GM19328 (cell line): Measurements from ENCODE around the gene HDDC2.
"Not testable (repeated sequence)": the region's sequence is repeated elsewhere in the genome, so short reads cannot be mapped to it uniquely, and the experiment has no call there.

Experiments used
- ATAC-seq: cut with Tn5 transposase; IDR thresholded peaks from one replicate; pipeline ENCODE4 v1.9.1; 2021; ENCODE audit warnings: mild to moderate bottlenecking, moderate library complexity; ENCODE audit not compliant: unreplicated experiment

Gene HDDC2

DNA sequence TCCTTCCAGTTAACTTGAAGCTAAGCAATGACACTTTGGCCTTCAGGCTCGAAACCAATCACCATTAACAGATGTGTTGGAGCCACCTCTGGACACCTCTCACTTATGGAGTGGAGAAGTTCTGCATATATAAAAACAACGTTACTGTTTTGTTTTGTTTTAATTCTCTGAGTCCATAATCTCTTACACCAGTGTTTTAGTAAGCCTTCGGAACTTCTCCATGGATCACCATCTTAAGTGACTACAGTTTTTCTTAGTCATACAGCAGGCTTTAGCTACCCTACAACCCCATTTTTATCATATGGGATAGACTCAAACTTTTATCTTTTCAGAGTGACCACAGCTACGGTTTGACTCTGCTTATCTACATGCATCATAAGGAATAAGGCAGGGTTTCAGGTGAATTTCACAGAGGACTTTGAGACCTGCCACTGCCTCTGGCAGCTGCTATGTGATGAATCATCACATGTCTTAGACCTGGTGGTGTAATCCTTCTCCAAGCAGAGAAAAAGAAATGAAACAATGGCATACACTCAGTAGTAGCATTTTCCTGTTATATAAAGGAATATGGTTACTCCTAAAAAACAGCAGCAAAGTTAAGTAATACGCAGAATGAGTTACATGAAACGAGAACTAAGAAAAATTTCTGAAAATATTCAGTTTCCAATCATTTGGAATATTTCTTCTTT, 5.5 kb upstream of the HDDC2 start:
- no peak for ATAC-seq

DNA sequence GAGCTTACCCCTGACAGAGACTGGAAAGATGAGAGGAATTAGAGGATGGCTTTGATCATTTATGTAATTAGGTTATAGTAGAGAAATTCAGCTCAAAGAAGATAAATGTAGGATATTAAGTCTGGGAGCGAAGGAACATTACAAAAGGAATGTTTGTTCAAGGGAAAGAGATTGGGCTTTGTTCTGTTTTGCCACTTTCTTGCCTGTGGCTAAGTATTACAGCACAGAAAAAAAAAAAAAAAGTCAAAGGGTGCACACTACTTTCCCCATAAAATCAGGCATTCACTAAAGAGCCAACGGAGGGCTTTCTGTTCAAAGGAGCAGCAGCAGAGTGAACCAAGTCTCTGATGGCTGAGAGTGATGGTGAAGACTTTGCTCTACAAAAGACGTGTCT, 5.0 kb upstream of the HDDC2 start:
- ATAC-seq: no peak

DNA sequence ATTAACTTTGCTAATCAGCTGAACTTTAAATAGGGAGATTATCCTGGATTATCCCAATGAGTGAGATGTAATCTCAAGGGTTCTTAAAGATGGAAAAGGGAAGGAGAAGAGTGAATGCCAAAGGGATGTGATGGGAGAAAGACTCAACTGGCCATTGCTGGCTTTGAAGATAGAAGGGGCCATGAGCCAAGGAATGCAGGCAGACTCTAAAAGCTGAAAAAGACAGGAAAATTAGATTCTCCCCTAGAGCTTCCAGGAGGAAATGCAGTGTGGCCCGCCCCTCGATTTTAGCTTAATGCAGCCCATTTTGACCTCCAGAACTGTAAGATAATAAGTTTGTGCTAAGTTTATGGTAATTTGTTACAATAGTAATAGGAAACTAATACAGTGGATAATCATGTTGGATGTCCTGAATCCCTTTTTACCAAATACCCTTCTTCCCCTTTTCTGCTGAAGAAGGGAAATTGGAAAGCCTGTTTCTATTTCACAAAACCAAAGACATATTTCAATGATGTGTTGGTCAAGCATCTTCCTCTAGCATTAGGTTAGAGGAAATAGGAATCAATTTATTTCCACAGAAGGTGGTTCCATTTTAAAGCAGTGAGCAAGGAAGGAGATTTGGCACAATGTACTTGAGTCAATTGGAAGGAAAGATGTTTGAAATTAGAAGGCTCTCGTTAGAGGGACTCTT, 3.3 kb upstream of the HDDC2 start:
- ATAC-seq: no peak

DNA sequence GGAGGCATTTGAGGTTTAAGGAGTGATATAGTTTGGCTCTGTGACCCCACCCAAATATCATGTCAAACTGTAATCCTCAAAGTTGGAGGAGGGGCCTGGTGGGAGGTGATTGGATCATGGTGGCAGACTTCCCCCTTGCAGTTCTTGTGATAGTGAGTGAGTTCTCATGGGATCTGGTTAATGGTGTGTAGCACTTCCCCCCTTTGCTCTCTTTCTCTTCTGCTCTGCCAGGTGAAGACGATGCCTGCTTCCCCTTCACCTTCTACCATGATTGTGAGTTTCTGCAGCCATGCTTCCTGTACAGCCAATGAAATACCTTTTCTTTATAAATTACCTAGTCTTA, 1.7 kb upstream of the HDDC2 start:
- no peak for ATAC-seq

DNA sequence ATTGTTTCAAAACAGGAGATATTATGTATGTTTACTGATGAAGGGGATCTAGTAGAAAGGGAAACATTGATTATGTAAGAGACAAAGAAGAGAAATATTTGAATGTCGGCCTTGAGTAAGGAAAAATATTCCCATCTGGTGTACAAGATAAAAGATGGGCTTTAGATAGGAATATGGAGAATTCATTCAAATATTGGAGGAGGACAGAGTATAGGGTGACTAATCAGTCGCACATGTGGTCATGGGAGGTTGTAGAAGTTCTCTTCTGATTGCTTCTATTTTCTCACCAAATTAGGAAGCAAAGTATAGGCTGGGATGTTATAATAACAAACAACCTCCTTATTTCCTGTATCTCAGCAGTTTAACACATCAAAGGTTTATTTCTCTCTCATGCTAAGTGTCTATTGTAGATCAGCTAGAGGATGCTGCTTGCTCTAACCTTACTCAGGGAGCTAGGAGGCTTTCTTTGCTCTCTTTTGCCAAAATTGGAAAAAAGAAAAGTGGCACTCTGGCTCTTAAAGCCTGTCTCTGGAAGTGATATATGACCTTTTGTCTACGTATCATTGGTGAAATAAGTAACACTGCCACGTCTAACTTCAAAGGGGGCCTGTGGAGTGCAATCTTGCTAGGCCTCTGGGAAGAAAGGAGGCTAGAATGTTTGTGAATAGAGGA, 1.2 kb upstream of the HDDC2 start:
- ATAC-seq: no peak

DNA sequence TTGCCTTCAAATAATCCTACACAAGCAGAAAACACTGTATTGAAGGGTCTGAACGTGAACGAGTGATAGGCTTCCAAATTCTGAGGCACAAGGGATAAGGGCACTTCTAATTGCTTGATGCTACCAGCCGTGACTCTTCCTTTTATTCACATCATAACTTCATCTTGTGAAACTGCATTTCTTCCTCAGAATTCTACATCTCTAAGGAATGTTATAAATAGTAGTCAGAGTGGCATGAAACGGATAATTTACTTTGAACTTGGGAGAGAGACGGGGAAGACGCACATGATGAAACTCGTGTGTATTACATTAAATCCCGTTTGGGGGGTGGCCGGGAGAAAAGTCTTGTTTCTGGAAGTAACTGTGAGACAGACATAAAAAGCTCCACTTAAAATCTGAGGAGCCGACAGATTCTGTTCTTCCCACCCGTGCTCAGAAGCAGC, 754 bp downstream of the HDDC2 start:
- ATAC-seq: no peak

DNA sequence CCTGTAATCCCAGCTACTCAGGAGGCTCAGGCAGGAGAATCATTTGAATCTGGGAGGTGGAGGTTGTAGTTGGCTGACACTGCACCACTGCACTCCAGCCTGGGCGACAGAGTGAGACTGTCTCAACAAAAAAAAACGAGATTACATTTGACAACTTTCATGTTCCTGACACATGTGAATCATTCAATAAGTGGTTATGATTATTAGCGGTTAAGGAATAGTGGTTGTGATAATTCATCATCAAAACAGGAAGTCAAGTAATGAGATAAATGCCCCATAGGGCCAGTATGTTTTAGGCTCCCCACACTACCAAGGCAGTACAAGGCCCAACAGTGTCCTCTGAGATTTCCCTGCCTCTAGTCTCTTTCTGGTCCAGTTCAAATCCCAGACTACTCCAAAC, 2.5 kb downstream of the HDDC2 start:
- no peak for ATAC-seq

DNA sequence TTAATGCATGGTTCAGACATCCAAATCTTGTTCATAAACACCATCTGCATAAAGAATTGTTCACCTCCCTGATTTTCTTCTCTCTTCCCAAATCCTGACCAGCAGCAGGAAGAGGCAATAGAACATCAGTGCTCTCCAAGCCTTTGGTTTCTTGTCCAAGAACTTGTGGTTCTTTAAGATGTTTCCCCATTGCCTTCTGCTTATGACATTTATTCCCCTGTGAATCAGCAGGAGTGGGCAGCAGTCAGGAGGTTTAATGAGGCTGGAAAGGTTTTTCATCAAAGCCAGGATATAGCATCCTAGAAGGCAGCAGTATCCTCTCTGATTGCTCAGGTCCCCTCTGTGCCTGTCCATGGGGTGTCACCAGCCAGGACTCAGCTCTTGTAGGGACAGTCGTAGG, 5.3 kb downstream of the HDDC2 start:
- ATAC-seq: no peak

DNA sequence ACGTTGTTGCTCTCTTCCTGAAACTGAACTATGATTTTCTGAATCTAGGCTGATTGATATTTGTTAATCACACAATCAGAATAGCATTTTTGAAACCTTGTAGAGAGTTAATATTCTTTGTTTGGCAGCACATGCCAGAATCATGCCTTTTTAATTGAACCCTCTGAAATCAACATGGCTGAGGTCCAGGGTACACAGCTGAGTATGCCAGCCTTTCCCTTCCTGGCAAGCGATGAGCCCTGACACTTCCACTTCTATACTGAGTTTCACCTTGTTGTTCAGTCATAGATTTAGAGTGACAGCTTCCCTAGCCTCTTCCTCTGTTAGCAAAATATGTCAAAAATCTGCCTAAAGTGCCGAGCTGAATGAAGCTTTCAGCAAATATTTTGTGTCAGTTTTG, 6.8 kb downstream of the HDDC2 start:
- no peak for ATAC-seq

DNA sequence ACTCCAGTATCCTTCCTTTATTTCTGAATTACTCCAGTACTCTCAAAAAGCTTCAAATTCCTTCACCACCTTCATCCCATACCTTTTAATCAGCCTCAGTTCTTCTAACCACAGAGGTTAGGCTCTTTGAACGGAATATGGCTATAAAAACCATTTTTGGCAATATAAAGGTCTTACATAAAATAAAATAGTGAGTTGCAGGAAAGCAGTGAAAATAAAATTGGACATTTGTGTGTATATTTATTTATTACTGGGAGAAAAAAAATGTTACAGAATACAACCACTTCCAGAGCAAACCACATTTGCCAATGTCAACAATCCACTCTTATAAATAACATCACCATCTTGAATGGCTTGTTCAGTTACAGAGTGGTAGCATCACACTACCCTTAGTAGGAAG, 7.7 kb downstream of the HDDC2 start:
- ATAC-seq: no peak

DNA sequence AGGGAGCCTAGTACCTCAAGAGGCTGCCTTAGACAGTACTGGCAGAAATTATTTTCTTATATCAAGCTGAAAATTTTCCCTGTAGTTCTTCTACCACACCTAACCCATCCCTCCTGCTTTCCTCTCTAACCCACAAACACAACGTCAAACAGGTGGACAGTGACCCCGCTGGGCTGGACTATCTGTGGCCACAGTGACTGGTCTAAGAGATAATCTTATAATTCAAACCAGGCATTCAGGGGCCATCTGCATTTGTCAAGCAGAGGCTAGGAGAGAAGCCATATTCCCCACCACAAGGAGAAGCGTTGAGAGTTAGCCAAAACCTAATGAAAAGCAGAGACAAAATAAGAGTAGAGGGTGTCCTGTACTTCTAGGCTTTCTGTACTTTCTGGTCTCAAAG, 8.2 kb downstream of the HDDC2 start:
- ATAC-seq: no peak

DNA sequence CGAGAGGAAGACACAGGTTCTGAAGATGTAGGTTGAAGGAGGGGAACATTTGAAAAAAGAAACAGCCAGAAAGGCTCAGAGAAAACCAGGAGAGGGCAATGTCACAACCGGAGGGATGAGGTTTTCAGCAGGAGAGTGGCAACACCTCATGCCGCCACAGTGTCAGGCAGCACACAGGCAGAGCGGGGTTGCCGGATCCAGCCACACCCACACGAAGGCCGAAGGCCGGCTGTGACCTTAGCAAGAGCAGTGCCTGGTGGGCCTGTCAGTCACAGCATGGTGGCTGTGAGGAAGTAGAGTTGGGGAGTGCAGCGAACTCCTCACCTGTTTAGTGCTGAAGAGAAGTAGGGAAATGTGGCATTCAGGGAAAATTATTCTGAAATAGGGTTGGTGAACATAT, 14.0 kb downstream of the HDDC2 start:
- ATAC-seq: no peak

DNA sequence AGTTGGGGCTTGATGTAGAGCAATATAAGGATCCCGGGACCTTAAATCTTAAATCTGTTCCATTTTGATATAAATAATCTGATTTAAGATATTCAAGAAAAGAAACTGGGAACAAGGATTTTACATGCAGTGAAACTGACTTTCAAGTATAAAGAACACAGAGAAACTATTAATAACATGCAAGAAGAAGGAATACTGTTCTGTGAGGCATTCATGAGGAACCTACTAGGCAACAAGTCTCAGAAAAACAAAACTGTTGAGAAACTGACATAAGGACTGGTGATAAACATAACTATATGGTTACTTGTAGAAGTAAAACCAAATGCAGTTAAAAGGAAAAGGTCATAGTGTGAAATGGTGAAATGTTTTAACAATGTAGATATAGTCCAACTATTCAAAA, 15.8 kb downstream of the HDDC2 start:
- no peak for ATAC-seq

DNA sequence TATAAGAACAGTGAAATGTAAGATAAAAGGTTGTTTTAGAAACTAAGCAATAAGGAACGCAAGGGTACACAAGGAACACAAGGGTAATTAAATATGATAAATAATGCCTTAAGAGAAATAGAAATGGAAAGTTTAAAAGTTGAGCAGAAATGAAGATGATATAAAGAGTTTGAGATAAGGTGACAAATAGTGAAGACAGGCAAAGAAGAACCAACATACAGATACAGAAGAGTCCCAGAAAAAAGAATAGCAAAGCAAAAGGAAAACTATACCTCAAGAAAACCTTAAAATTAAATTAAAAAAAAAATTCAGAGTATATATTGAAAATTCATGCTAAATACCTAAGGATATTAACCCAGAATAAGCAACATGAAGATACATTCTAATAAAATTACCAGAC, 16.4 kb downstream of the HDDC2 start:
- ATAC-seq: no peak

DNA sequence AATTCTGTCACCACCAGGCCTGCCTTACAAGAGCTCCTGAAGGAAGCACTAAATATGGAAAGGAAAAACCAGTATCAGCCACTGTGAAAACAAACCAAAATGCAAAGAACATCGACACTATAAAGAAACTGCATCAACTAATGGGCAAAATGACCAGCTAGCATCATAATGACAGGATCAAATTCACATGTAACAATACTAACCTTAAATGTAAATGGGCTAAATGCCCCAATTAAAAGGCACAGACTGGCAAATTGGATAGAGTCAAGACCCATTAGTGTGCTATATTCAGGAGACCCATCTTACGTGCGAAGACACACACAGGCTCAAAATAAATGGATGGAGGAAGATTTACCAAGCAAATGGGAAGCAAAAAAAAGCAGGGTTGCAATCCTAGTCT, 19.3 kb downstream of the HDDC2 start:
- ATAC-seq: not testable (repeated sequence)

DNA sequence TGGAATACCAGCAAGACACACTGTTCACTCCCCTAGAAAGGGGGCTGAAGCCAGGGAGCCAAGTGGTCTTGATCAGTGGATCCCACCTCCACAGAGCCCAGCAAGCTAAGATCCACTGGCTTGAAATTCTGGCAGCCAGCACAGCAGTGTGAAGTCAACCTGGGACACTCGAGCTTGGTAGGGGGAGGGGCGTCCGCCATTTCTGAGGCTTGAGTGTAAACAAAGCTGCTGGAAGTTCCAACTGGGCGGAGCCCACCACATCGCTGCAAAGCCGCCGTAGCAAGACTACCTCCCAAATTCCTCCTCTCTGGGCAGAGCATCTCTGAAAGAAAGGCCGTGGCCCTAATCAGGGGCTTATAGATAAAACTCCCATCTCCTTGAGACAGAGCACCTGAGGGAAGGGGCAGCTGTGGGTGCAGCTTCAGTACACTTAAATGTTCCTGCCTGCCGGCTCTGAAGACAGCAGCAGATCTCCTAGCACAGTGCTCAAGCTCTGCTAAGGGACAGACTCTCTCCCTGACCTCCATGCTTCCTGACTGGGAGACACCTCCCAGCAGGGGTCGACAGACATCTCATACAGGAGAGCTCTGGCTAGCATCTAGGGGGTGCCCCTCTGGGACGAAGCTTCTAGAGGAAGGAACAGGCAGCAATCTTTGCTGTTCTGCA, 21.3 kb downstream of the HDDC2 start:
- not testable (repeated sequence) for ATAC-seq

DNA sequence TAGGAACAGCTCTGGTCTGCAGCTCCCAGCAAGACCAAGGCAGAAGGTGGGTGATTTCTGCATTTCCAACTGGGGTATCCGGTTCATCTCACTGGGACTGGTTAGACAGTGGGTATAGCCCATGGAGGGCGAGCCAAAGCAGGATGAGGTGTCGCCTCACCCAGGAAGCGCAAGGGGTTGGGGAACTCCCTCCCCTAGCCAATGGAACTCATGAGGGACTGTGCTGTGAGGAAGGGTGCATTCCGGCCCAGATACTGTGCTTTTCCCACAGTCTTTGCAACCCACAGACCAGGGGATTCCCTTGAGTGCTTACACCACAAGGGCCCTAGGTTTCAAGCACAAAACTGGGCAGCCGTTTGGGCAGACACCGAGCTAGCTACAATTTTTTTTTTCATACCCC, 21.8 kb downstream of the HDDC2 start:
- ATAC-seq: no peak

DNA sequence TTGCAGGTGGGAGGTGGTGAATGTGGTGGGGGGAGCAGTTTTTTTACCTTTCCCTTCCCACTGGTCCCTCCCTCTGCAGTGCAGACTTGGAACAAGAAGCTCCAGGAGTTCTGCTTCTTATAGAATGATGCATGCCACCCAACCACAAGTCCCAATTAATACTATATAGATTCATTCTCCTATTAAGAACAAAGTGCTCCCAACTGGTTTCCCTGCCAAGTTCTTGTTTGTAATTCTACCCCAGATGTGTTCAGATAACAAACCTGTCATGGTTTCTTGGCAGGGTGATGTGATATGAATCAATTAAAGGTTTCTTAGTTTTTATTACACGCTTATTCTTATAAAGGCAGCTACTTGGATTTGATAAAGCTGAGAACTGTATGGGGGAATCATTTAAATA, 23.9 kb downstream of the HDDC2 start:
- ATAC-seq: no peak

DNA sequence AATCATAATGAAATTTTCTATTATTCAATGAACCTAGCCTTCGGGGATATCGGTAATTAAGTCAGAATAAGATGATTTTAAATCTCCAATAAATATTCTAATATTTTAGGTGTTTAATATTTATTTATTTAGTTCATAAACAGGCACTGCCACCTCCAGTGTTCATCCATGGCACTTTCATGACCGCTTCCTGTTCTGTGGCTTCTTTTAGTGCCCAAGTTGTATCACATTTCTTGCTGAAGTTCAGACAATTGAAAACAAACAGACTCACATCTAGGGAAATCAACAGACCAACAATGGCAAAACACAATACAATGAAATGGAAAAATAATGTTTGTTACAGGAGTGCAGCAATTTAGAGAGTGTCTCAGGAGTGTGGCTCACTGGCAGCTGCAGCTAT, 26.0 kb downstream of the HDDC2 start:
- ATAC-seq: no peak

DNA sequence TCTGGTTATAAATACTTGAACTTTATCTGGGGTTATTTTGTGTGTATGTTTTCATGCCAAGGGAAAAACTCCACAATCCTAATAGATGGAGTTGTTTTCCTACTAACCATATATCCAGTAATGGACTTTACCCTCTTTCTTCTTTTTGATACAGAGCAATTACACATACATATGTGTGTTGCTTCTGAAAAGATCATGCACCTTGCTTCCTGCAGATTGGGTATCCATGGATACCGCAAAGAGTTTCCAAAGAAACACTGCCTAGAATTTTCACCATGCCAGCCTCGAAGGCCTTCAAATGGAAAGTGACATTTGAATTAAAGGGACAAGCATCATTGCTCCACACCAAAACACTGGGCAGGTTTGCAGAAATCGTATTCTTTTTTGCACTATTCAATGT, 26.8 kb downstream of the HDDC2 start:
- no peak for ATAC-seq

DNA sequence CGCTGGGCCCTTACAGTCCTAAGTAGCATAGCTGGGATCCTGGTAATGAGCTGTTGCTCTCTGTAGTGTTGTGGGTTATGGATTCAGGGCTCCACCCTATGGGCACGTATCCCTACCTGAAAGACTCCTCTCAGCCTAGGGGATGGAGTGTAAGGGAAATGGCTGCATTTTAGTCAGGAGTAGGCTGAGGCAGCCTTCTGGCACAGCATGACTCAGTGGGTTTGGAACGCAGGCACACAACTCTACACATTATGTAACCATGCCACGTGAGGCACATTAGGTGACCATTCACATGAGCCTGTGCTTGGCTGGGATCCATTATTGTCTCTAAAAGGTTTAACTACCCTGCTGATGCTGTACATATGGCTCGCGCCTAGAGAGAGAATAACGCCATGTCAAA, 27.8 kb downstream of the HDDC2 start:
- ATAC-seq: no peak

DNA sequence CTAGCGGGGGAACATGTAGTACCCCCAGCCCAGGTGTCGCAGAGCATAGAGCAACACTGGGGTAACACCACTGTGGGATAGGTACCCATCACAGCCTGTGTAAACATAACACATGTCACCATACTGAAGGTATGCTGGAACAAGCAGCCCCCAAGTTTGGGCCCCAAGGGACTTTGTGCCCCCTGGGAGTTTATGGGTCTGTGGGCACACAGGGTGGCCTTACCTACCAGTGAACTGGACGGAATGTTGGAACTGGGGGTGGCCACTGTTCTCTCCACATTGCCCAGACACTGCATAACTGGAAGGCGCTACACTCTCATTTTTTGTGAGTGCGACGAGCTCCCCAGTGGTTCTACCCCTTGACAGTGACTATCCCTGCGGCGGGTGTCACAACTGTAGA, 28.5 kb downstream of the HDDC2 start:
- ATAC-seq: no peak
